Endothelial cell of umbilical vein (primary cell): Measurements from ENCODE around the gene PGBD5. TPM values are rescaled to one million over a fixed set of nuclear protein-coding genes. Genes with fewer than 3 reads are reported as not detected.

Experiments
- BruUV-seq: library from RNA; stranded (reverse); fragments of 400-500 nt; replicated peaks from 2 replicates; lab custom pipeline; 2021; lab: Mats Ljungman, UMichigan
- CTCF ChIA-PET: fragments of 300-600, 350-600 bp; sonication (Branson Sonifier 250); formaldehyde crosslinking; loops from one replicate; lab custom pipeline; 2021; ENCODE audit warnings: antibody characterized with exemption, inconsistent platforms; lab: Charles Lee
- POLR2A ChIA-PET: fragments of 300-600, 350-600 bp; sonication (Branson Sonifier 250); formaldehyde crosslinking; loops from one replicate; lab custom pipeline; 2021; ENCODE audit warnings: antibody characterized with exemption, inconsistent platforms; lab: Charles Lee
- DNase-seq: peaks from one replicate; pipeline ENCODE4 v3.0.0-alpha.2; 2011; ENCODE audit warnings: low read depth, low spot score
- FAIRE-seq: peaks from 2 replicates; lab custom pipeline; 2011; peaks lifted over from hg19 to GRCh38; lab: Jason Lieb, UNC
- H2AFZ ChIP-seq: 2 replicates; pipeline ENCODE4 v1.6.0; 2012; ENCODE audit warnings: low read depth, low read length, control low read depth, inconsistent platforms
- H3K27ac ChIP-seq: 2 replicates; pipeline ENCODE4 v1.5.1; 2011; ENCODE audit warnings: low read depth, mild to moderate bottlenecking, control low read depth, low read length, moderate library complexity; ENCODE audit not compliant: insufficient read depth
- H3K27me3 ChIP-seq, 2 experiments: 2 replicates each; pipeline versions ENCODE4 v1.6.0 to v1.6.1; 2011; ENCODE audit warnings: low read length in 2 of 2, mixed read lengths in 1 of 2; ENCODE audit not compliant: control insufficient read depth in 2 of 2, insufficient read depth in 2 of 2
- H3K36me3 ChIP-seq, 2 experiments: 2 replicates in 1 of 2; 3 replicates in 1 of 2; pipeline ENCODE4 v1.5.1; 2011; ENCODE audit warnings: low read length in 2 of 2, mild to moderate bottlenecking in 1 of 2, moderate library complexity in 1 of 2; ENCODE audit not compliant: control insufficient read depth in 2 of 2, insufficient read depth in 2 of 2; ENCODE audit errors: extremely low read depth in 1 of 2
- H3K4me1 ChIP-seq: 3 replicates; pipeline ENCODE4 v1.5.1; 2011; ENCODE audit warnings: mild to moderate bottlenecking, low read length; ENCODE audit not compliant: control insufficient read depth, insufficient read depth; ENCODE audit errors: extremely low read depth
- H3K4me2 ChIP-seq: 2 replicates; pipeline ENCODE4 v1.6.1; 2011; ENCODE audit warnings: low read length, control low read depth, mixed read lengths; ENCODE audit not compliant: insufficient read depth
- H3K4me3 ChIP-seq, 3 experiments: fragments of 200-600 bp in 1 of 3; sonication (generic), shearing (Covaris generic) in 1 of 3; replicated peaks in 1 of 3; 2 replicates each; pipeline ENCODE4 v1.5.1; 2011 to 2016; ENCODE audit warnings: control low read depth in 3 of 3, low read length in 3 of 3, mild to moderate bottlenecking in 2 of 3, inconsistent platforms in 1 of 3, low read depth in 1 of 3, moderate library complexity in 1 of 3; ENCODE audit not compliant: insufficient read depth in 1 of 3
- H3K79me2 ChIP-seq: 2 replicates; pipeline ENCODE4 v1.6.0; 2012; ENCODE audit warnings: low read length, inconsistent platforms; ENCODE audit not compliant: control insufficient read depth, insufficient read depth
- H3K9ac ChIP-seq: replicated peaks from 2 replicates; pipeline ENCODE3; 2011; ENCODE audit warnings: low read length, control low read depth; ENCODE audit not compliant: insufficient read depth; ENCODE audit errors: extremely low read depth
- H3K9me1 ChIP-seq: replicated peaks from 3 replicates; pipeline ENCODE4 v1.6.0; 2011; ENCODE audit warnings: mild to moderate bottlenecking, low read length; ENCODE audit not compliant: control insufficient read depth, insufficient read depth; ENCODE audit errors: extremely low read depth
- H3K9me3 ChIP-seq: replicated peaks from 2 replicates; pipeline ENCODE4 v1.5.1; 2012; ENCODE audit warnings: low read length, inconsistent platforms; ENCODE audit not compliant: control insufficient read depth, insufficient read depth
- H4K20me1 ChIP-seq: replicated peaks from 2 replicates; pipeline ENCODE3; 2011; ENCODE audit warnings: mild to moderate bottlenecking, low read length; ENCODE audit not compliant: control insufficient read depth, insufficient read depth; ENCODE audit errors: extremely low read depth
- EZH2 ChIP-seq: IDR thresholded peaks from 2 replicates; pipeline ENCODE4 v1.6.1; 2012; ENCODE audit warnings: borderline replicate concordance, low read depth, mild to moderate bottlenecking, moderate library complexity, low read length, inconsistent platforms; ENCODE audit not compliant: severe bottlenecking
- JUN ChIP-seq: IDR thresholded peaks from 2 replicates; pipeline ENCODE4 v1.6.1; 2011; ENCODE audit warnings: borderline replicate concordance, low read depth; ENCODE audit not compliant: insufficient read length, insufficient read depth
- MYC ChIP-seq: IDR thresholded peaks from one replicate; pipeline ENCODE4 v1.6.1; 2011; ENCODE audit warnings: mild to moderate bottlenecking, low read depth, low read length
- POLR2AphosphoS5 ChIP-seq: IDR thresholded peaks from 2 replicates; pipeline ENCODE4 v1.6.1; 2012; ENCODE audit warnings: low read depth, mild to moderate bottlenecking, control low read depth, low read length, moderate library complexity; ENCODE audit not compliant: insufficient read depth
- dilution Hi-C: fragments of 300-500 bp; cut with MboI; formaldehyde crosslinking; loops from one replicate; pipeline ENCODE4 v1.15.0; 2019; ENCODE audit warnings: low sequenced_read_pairs; ENCODE audit not compliant: extremely low pct_ligation_motif_present
- intact Hi-C: fragments of 100-400 bp; cut with micrococcal nuclease; formaldehyde crosslinking; loops from one replicate; pipeline ENCODE4 v1.10.0; 2022
- polyA plus RNA-seq, 4 experiments: library from polyadenylated mRNA; depleted of rRNA in 3 of 4; stranded (reverse) in 3 of 4; unstranded in 1 of 4; fragments of >200 nt; gene quantifications; 2 replicates each; pipeline versions ENCODE4 v1.2.1 to v1.2.3, GENCODE V29; 2011 to 2012; ENCODE audit warnings: missing spikeins in 1 of 4
- total RNA-seq: library from RNA; stranded (reverse); gene quantifications from 2 replicates; pipeline ENCODE4 v1.2.3, GENCODE V29; 2021
- TF ChIP-seq, protein P1 (sequence below): IDR thresholded peaks from 2 replicates; pipeline ENCODE4 v1.6.1; 2011; ENCODE audit not compliant: insufficient read depth, insufficient read length
- TF ChIP-seq, protein P2 (sequence below), 2 donors: IDR thresholded peaks; 1 replicate in 1 of 2; 2 replicates in 1 of 2; pipeline ENCODE4 v1.5.1; 2011; ENCODE audit warnings: low read length in 2 of 2, mild to moderate bottlenecking in 2 of 2, moderate library complexity in 2 of 2, control low read depth in 1 of 2, inconsistent platforms in 1 of 2, low read depth in 1 of 2; ENCODE audit not compliant: insufficient read depth in 1 of 2; ENCODE audit errors: extremely low read depth in 1 of 2

Gene PGBD5
- total and polyA plus RNA-seq, 2 donors (not counting 3 experiments of a cell fraction or from before 2014, with no cell fraction given) = 0.03 TPM; not detected in 1

DNA sequence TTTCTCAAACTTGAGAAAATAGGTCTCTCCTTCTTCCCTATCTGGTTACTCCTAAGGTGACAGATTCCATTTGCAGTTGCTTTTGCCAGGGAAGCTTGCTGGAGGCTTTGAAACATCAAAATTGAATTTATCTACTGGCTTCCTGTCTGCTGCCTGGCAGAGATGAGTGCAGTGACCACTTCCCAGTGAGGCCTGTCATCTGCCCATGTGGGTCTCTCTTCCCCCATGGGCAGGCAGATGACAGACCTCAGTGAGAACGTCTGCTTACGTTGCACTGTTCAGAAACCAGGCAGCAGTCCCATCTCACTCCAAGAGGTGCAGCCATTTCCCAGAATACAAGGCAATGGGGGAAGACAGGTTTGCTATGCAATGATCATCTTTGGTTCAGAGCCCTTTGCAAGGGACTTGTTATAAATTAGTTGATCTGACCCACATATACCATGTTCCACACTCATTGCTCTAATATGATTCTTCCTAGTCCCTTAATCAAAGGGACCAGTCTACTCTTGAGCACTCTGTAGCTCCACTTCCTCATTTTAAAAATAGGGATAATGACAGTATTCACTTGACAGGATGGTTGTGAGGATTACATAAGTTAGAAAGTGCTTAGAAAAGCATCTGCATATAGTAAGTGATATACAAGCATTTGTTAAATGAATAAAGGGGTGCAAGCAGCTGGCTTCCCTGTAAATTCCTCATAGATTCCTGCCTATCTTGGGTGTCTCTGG is 10.6 kb downstream of the PGBD5 start:
- DNase-seq = no peak
- no peak overlapping the region for H3K27ac ChIP-seq
- H3K4me1 ChIP-seq = no peaks in the 10 kb centered on the region
- H4K20me1 ChIP-seq = no peaks in the 10 kb centered on the region
- ChIA-PET POLR2A (no interaction called here), CTCF (no interaction called here)
- H2AFZ ChIP-seq = no peak overlapping the region
- TF ChIP-seq, protein P1, sequence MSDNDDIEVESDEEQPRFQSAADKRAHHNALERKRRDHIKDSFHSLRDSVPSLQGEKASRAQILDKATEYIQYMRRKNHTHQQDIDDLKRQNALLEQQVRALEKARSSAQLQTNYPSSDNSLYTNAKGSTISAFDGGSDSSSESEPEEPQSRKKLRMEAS = no peak
- TF ChIP-seq POLR2AphosphoS5 = no peak
- TF ChIP-seq EZH2 = no peak
- TF ChIP-seq MYC = no peak
- TF ChIP-seq, protein P2, sequence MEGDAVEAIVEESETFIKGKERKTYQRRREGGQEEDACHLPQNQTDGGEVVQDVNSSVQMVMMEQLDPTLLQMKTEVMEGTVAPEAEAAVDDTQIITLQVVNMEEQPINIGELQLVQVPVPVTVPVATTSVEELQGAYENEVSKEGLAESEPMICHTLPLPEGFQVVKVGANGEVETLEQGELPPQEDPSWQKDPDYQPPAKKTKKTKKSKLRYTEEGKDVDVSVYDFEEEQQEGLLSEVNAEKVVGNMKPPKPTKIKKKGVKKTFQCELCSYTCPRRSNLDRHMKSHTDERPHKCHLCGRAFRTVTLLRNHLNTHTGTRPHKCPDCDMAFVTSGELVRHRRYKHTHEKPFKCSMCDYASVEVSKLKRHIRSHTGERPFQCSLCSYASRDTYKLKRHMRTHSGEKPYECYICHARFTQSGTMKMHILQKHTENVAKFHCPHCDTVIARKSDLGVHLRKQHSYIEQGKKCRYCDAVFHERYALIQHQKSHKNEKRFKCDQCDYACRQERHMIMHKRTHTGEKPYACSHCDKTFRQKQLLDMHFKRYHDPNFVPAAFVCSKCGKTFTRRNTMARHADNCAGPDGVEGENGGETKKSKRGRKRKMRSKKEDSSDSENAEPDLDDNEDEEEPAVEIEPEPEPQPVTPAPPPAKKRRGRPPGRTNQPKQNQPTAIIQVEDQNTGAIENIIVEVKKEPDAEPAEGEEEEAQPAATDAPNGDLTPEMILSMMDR (IDR thresholded peaks at IDR 0.05; ENCODE audit: extremely low read depth in 1 of 2, insufficient read depth in 1 of 2, low read depth in 1 of 2, low read length in 2 of 2) = no peak
- no peak for TF ChIP-seq JUN
- no peaks in the 10 kb centered on the region for H3K36me3 ChIP-seq
- no peaks in the 10 kb centered on the region for H3K9me1 ChIP-seq
- no peak overlapping the region for H3K4me3 ChIP-seq
- intact Hi-C loops (no loop called here), dilution Hi-C loops (no loop called here)
- no peaks in the 10 kb centered on the region for H3K79me2 ChIP-seq
- H3K9ac ChIP-seq = no peak overlapping the region
- no peak for FAIRE-seq
- no TSS peak for BruUV-seq
- no peaks in the 10 kb centered on the region for H3K27me3 ChIP-seq
- no peaks in the 10 kb centered on the region for H3K9me3 ChIP-seq
- H3K4me2 ChIP-seq = no peak overlapping the region
